ENCODE data around the gene ACBD6.

ACBD6 gene

DNA sequence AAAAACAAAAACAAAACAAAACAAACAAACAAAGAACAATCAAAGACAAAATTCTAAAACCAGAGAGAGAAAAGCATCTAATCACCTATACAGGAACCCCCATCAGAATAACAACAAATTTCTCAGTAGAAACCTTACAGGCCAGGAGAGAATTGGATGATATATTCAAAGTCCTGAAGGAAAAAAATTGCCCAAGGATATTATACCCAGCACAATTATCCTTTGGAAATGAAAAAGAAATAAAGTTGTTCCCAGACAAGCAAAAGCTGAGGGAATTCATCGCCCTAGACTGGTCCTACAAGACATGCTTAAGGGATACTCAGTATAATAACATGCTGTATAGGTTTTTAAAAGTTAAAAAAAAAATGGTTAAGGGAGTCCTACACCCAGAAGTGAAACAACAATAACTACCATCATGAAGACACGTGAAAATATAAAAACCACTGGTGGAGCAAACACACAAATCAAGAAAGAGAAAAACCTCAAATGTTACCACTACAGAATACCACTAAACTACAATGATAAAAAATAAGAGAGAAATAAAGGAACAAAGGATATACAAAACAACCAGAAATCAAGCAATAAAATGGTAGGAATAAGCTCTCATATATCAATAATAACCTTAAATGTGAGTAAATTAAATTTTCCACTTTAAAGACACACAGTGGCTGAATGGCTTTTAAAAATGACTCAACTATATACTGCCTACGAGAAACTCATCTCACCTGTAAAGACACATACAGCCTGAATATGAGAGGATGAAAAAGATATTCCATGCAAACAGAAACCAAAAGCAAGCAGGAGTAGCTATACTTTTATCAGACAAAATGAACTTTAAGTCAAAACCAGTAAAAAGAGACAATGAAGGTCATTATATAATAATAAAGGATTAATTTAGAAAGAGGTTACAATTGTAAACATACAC lies 121.9 kb downstream of the ACBD6 start:
- in situ Hi-C loops (cut with MboI; ENCODE audit: low sequenced_read_pairs): no loop called here

- in situ Hi-C loops (cut with MboI; ENCODE audit: low sequenced_read_pairs): no loop called here
Observed at GRCh38 chr1:180376800-180377199, 125.6 kb downstream of the ACBD6 start.

- in situ Hi-C loops (cut with MboI; ENCODE audit: low sequenced_read_pairs): no loop called here
Observed at GRCh38 chr1:180376253-180376652, 126.1 kb downstream of the ACBD6 start.

DNA sequence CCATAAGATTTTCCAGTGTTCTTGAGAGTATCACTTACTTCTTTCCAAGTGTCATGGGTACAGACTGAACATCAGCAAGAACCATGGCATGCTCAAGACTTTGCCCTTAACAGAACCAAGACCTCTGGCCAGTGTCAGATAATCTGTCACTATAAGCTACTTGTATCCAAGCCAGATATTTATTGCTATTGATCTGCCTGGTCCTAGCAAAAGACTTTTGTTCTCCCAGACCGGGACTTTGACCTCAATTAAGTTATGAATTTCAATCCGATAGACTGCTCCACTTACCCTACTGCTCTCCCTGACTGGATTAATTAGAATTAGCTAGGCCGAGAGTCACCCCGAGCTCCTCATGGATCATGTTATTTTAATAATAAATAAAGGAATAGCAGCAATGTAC lies 129.6 kb downstream of the ACBD6 start:
- in situ Hi-C loops (cut with MboI; ENCODE audit: low sequenced_read_pairs): no loop called here

DNA sequence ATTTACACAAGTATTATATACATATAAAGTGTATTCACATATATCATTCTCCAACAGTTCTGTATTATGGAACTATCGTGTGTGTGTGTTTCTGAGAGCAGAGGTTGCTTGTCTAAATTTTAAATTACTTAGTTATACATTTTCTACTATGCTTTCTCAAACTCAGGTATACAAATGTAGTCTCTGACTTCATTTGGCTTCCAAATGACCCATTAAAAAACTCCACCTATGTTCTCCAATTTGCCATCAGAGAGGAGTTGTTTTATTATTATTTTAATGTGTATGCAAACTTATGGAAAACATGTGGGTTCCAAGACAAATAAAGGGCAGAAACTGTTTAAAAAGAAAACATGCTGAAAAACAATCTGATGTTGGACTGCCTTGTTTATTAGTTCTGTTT lies 131.8 kb downstream of the ACBD6 start:
- in situ Hi-C loops (cut with MboI; ENCODE audit: low sequenced_read_pairs): no loop called here

- in situ Hi-C loops (cut with MboI; ENCODE audit: low sequenced_read_pairs): no loop called here
Observed at GRCh38 chr1:180370188-180370587, 132.2 kb downstream of the ACBD6 start.

DNA sequence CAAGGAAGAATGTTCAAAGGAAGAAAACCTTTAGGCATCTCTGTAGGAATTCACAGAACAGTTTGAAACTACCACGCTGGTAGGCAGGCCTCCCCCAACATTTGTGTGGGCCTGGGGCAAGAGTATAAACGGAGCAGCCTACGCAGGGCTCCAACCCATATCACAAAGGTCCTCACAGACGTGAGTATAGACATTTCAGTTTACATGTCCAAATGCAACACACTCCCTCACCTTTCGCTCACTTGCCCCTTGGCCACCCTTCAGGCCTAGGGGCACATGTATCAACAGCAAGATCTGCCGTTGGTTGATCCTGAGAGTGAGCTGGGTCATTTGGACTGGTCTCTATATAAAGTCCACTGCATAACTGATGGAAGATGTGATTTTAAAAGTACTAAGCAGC lies 133.3 kb downstream of the ACBD6 start:
- in situ Hi-C loops (cut with MboI; ENCODE audit: low sequenced_read_pairs): no loop called here

GRCh38 chr1:180366371-180367068 lies 135.9 kb downstream of the ACBD6 start:
- in situ Hi-C loops (cut with MboI; ENCODE audit: low sequenced_read_pairs): no loop called here

DNA sequence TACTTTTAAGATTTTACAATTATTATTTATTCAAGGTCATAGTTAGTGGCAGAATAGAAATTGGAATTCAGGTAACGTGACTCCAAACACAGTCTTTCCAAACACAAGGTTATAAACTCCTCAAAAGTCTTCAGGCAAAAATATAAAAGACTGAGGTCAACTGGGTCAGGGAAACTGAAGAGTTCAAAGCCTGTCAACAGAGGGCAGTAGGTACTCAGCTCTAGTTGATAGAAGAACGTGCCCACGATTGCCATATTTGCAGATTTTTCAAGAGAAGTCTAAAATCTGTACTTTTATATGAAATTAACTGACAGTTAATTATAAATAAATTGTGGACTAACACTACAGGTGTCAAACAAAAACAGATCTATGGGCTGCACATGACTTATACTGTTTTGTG lies 137.3 kb downstream of the ACBD6 start:
- in situ Hi-C loops (cut with MboI; ENCODE audit: low sequenced_read_pairs): no loop called here

DNA sequence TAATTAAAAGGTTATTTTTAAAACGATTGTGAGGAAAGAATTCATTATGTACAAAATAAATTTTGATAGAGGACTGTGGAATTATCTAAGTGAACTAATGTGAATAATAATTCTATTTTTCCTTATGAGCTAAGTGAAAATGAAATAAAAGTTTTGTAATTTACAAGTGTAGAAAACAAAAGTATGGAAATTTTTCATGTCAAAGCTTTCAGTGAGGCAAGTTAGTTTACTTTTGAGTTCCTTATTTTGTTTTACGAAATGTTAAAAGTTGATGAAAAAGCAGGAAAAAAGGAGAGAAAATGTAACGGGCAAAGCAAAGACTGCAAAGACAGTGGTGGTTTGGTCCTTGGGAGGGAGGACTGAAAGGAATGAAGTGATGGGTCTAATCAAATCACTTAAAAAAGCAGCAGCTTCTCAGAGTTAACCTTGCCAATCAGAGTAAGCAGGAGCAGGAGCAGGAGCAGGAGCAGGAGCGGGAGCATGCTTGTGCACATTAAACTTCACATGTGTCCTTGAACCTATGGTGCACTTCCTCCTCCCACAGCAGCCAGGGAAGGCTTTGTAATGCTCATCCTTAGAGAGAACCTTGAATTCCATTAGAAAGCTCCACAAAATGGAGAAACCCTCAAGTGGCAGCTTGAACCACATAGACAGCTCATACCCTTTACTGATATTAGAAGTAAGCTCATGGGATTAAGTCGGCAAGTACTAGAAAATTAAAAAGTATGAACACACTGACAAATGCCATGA lies 139.0 kb downstream of the ACBD6 start:
- in situ Hi-C loops (cut with MboI; ENCODE audit: low sequenced_read_pairs): no loop called here

DNA sequence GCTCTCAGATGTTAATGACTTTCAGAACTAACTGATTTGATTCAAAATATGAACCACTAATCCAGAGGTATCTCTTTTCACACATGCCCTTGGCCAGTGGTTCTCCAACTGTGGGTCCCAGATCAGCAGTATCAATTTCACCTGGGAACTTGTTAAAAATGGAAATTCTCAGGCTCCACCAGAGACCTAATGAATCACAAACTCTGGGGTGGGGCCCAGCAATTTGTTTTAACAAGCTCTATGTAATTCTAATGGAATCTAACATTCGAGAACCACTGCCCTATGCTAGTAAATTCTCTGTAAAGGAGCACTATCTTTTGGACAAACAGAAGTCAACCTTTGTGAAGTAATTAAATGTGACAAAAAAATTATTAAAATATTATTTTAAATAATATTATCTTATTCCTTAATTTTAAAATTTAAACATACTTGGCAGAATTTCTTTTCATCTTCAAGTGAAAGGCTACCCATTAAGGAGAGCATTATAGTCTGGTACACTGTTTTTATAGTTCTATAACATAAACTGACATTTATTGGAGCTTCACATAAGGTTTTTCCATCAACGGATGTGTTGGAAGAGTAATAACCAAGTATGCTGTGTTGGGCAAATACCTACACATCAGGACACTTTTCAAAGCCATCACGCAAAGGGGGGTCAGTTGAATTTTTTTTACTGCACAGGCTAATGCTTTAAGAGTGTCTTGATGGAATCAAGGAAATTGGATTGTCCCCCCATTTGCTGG lies 141.9 kb downstream of the ACBD6 start:
- in situ Hi-C loops (cut with MboI; ENCODE audit: low sequenced_read_pairs): no loop called here

- in situ Hi-C loops (cut with MboI; ENCODE audit: low sequenced_read_pairs): no loop called here
Observed at GRCh38 chr1:180358649-180359048, 143.7 kb downstream of the ACBD6 start.

- in situ Hi-C loops (cut with MboI; ENCODE audit: low sequenced_read_pairs): no loop called here
Observed at GRCh38 chr1:180353945-180354344, 148.4 kb downstream of the ACBD6 start.

- in situ Hi-C loops (cut with MboI; ENCODE audit: low sequenced_read_pairs): no loop called here
Observed at GRCh38 chr1:180352588-180352987, 149.8 kb downstream of the ACBD6 start.

DNA sequence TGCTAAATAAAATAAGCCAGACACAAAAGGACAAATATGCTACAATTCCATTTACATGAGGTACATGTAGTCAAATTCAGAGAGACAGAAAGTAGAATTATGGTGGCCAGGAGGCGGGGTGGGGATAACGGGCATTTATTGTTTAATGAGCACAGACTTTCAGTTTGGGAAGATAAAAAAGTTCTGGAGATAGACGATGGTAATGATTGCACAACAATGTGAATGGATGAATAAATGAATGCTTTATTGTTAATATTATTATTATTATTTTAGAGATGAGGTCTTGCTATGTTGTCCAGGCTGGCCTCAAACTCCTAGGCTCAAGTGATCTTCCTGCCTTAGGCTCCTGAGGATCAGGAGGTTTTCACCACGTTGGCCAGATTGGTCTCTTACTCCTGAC lies 150.4 kb downstream of the ACBD6 start:
- in situ Hi-C loops (cut with MboI; ENCODE audit: low sequenced_read_pairs): no loop called here

GRCh38 chr1:180345148-180345547 lies 157.2 kb downstream of the ACBD6 start:
- in situ Hi-C loops (cut with MboI; ENCODE audit: low sequenced_read_pairs): no loop called here

GRCh38 chr1:180343921-180344769 lies 158.2 kb downstream of the ACBD6 start:
- in situ Hi-C loops (cut with MboI; ENCODE audit: low sequenced_read_pairs): no loop called here

- in situ Hi-C loops (cut with MboI; ENCODE audit: low sequenced_read_pairs): no loop called here
Observed at GRCh38 chr1:180327089-180327488, 175.3 kb downstream of the ACBD6 start.

- in situ Hi-C loops (cut with MboI; ENCODE audit: low sequenced_read_pairs): no loop called here
Observed at GRCh38 chr1:180312926-180313325, 189.5 kb downstream of the ACBD6 start.
